Measurements from ENCODE around the gene ATP12A.

Gene ATP12A

GRCh38 chr13:24688111-24688510, 7.9 kb downstream of the ATP12A start:
- DNase-seq (ENCODE audit: low read depth in 2 of 2): no peak

- no peak for DNase-seq (ENCODE audit: low read depth in 2 of 2)
Observed at GRCh38 chr13:24688950-24689349, 8.7 kb downstream of the ATP12A start.

- no peak for DNase-seq (ENCODE audit: low read depth in 2 of 2)
Observed at GRCh38 chr13:24691381-24691780, 11.2 kb downstream of the ATP12A start.

- no peak for DNase-seq (ENCODE audit: low read depth in 2 of 2)
Observed at GRCh38 chr13:24692561-24692960, 12.4 kb downstream of the ATP12A start.

- DNase-seq (ENCODE audit: low read depth in 2 of 2): no peak
Observed at GRCh38 chr13:24693862-24694471, 13.8 kb downstream of the ATP12A start.

- no peak for DNase-seq (ENCODE audit: low read depth in 2 of 2)
Observed at GRCh38 chr13:24694907-24695306, 14.7 kb downstream of the ATP12A start.

- DNase-seq (ENCODE audit: low read depth in 2 of 2): no peak
Observed at GRCh38 chr13:24698686-24699085, 18.5 kb downstream of the ATP12A start.

GRCh38 chr13:24699541-24699940, 19.3 kb downstream of the ATP12A start:
- no peak for DNase-seq (ENCODE audit: low read depth in 2 of 2)

GRCh38 chr13:24700539-24700938, 20.3 kb downstream of the ATP12A start:
- no peak for DNase-seq (ENCODE audit: low read depth in 2 of 2)

- no peak for DNase-seq (ENCODE audit: low read depth in 2 of 2)
Observed at GRCh38 chr13:24706886-24707585, 26.8 kb downstream of the ATP12A start.

GRCh38 chr13:24709186-24709913, 29.1 kb downstream of the ATP12A start:
- peak; percentile 12 to 18 for DNase-seq (ENCODE audit: low read depth in 2 of 2)

- DNase-seq (ENCODE audit: low read depth in 2 of 2): no peak
Observed at GRCh38 chr13:24713022-24713421, 32.8 kb downstream of the ATP12A start.

GRCh38 chr13:24716011-24716410, 35.8 kb downstream of the ATP12A start:
- no peak for DNase-seq (ENCODE audit: low read depth in 2 of 2)

- no peak for DNase-seq (ENCODE audit: low read depth in 2 of 2)
Observed at GRCh38 chr13:24716446-24716845, 36.2 kb downstream of the ATP12A start.

GRCh38 chr13:24717217-24717616, 37.0 kb downstream of the ATP12A start:
- no peak for DNase-seq (ENCODE audit: low read depth in 2 of 2)

GRCh38 chr13:24718192-24718965, 38.2 kb downstream of the ATP12A start:
- no peak for DNase-seq (ENCODE audit: low read depth in 2 of 2)

- DNase-seq (ENCODE audit: low read depth in 2 of 2): no peak
Observed at GRCh38 chr13:24719139-24719538, 38.9 kb downstream of the ATP12A start.

- DNase-seq (ENCODE audit: low read depth in 2 of 2): no peak
Observed at GRCh38 chr13:24723206-24723605, 43.0 kb downstream of the ATP12A start.

- no peak for DNase-seq (ENCODE audit: low read depth in 2 of 2)
Observed at GRCh38 chr13:24724714-24725113, 44.5 kb downstream of the ATP12A start.

GRCh38 chr13:24725379-24725778, 45.2 kb downstream of the ATP12A start:
- no peak for DNase-seq (ENCODE audit: low read depth in 2 of 2)

- peak; percentile 40 to 47 for DNase-seq (ENCODE audit: low read depth in 2 of 2)
Observed at GRCh38 chr13:24727731-24728601, 47.8 kb downstream of the ATP12A start.

Data from stimulated activated CD4-positive, alpha-beta T cell treated with anti-CD3 and anti-CD28 coated beads, Interleukin-1b, Interleukin-23, amount 100 ng/mL, for 4 hours (primary cell).